GM18873 (cell line): ENCODE results near the gene TGM2.

ENCODE experiments used
- ATAC-seq: cut with Tn5 transposase; IDR thresholded peaks from one replicate; pipeline ENCODE4 v1.9.1; 2021; ENCODE audit warnings: mild to moderate bottlenecking, moderate library complexity, moderate number of reproducible peaks; ENCODE audit not compliant: unreplicated experiment, low FRiP score

TGM2 gene

DNA sequence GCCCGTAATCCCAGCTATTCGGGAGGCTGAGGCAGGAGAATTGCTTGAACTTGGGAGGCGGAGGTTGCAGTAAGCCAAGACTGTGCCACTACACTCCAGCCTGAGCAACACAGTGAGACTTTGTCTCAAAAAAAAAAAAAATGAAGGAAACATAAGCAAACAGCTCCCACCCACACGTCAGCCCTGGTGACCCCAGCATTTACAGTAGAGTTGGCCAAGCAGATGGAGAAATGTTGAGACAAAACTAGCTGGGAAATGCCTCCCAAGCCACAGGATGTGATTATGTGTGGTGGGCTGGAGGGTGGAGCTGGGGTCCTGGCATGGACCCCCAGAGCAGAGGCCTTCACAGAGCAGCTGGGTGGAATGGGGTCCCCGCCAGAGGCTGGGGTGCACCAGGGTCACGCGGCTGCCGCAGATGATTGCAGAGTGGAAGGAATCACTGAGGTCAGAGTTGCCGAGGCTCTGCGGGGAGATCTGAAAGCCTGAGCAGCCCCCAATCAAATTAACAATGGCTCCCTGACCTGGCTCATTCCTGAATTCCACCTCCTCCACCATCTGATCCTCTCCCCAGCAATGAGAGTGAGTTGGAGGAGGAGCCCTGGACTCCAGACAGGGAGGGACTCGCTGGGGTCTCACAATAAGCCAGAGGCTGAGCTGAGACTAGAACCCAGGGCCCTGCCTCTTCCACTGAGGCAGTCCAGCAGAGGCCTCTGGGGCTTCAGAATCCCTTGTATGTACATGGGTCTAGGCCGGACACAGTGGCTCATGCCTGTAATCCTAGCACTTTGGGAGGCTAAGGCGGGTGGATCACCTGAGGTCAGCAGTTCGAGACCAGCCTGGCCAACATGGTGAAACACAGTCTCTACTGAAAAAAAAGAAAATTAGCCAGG, 34.7 kb upstream of the TGM2 start:
- no peak for ATAC-seq

GRCh38 chr20:38198238-38198861, 33.3 kb upstream of the TGM2 start:
- ATAC-seq, result no peak

GRCh38 chr20:38197619-38198018, 32.5 kb upstream of the TGM2 start:
- ATAC-seq, result no peak

GRCh38 chr20:38197217-38197616, 32.1 kb upstream of the TGM2 start:
- no peak for ATAC-seq

DNA sequence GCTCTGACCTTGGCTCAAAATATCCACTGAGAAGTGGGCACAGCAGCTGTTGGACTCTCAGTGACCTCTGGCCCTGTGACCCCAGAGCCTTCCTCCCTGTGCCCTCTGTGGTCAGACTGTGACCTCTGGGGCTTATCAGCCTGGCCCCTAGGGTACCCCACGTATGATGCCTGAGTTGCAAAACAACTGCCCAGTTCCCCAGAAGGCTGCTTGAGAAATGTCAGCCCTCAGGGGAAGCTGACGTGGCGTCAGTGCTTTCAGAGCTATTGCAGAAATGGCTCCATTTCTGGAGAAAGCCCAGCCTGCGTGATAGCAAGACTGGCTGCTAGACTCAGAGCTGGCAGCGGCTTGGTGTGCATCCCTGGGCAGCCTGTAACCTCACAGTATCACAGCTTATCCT, 31.5 kb upstream of the TGM2 start:
- no peak for ATAC-seq

- ATAC-seq, result no peak
Observed at GRCh38 chr20:38196076-38196475, 31.0 kb upstream of the TGM2 start.

DNA sequence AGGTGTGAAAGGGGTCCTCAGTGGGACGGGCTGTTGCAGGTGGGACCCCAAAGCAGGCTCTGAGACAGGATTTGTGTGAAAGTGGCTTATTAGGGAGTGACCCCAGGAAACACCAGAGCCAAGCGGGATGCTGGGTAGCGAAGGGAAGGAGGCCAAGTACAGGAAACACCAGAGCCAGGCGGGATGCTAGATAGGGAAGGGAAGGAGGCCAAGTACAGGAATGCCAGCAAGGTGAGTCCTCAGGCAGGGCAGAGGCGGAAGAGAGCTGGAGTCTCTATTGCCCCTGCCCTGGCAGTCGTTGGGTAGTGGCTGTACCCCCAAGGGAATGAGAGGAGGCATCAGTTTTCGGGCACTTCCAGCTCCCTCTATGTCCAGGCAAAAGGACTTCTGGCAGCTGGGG, 30.5 kb upstream of the TGM2 start:
- ATAC-seq, result no peak

GRCh38 chr20:38194971-38195504, 30.0 kb upstream of the TGM2 start:
- no peak for ATAC-seq

DNA sequence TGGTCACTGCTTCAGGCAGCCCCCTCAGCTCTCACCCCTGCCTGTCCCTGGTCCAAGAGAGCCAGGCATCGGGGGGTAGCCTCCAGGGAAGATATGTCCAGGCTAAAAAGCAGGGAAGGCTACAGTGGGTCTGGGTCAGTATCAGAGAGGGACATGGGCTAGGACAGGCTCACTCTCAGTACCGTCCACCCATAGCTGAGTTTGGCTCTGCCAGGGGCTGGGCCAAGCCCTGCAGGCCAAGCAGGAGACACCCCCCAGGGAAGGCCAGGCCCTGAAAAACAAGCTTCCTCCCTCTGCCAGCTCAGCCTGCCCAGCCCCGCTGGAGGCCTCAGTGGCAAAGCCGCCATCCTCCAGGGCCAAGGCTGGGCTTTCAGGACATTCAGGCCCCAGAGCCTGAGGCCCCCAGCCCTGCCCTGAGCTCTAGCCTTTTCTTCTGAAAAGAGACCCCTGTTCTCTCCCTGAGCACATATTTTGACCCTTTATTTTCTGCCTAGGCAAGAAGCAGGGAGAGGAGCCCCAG, 28.6 kb upstream of the TGM2 start:
- ATAC-seq, result no peak

GRCh38 chr20:38192323-38192885, 27.3 kb upstream of the TGM2 start:
- no peak for ATAC-seq

- no peak for ATAC-seq
Observed at GRCh38 chr20:38191654-38192053, 26.6 kb upstream of the TGM2 start.

DNA sequence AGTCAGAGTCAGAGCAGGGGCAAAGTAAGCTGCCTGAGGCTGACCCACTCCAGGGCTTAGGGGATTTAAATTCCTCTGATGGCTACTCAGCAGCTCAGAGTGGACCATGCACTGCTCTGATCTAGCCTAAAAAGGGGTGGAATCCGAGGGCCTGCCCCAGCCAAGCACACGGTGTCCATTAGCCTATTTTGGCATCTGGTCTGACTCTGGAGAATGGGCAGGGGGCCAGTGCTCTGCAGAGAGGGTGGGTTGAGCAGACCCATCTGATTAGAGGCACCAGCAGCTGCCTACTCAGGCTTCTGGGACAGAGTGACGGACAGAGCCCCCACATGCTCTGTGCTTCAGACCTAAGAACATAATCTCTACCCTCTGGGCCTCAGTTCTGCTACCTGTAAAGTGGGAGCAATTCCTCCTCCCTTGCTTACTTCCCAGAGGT, 25.9 kb upstream of the TGM2 start:
- no peak for ATAC-seq

DNA sequence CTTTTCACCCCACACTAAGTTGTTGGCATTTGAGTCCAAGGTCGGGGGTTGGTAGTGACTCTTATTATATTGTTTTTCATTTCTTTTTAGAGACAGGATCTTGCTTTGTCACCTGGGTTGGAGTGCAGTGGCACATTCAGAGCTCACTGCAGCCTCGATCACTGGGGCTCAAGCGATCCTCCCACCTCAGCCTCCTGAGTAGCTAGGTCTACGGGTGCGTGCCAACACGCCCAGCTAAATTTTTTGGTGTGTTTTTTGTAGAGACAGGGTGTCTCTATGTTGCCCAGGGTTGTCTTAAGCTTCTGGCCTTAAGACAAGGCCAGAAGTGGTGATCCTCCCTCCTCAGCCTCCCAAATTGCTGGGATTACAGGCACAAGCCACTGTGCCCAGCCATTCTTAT, 25.1 kb upstream of the TGM2 start:
- ATAC-seq, result no peak

DNA sequence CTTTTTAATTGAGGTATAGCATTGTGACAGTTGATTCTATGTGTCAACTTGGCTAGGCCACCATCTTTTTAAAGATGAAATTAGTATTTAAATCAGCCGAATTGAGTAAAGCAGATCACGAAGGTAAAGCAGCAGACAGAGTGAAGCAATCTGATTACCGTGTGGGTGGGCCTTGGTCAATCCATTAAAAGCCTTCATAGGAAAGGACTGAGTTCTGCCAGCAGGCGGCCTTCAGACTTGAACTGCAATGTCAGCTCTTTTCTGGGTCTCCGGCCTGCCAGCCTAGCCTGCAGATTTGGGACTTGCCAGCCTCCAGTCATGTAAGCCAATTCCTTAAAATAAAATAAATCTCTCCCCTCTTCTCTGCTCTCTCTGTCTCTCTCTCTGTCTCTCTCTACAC, 22.4 kb upstream of the TGM2 start:
- ATAC-seq, result no peak

GRCh38 chr20:38186788-38187221, 21.7 kb upstream of the TGM2 start:
- no peak for ATAC-seq

- ATAC-seq, result no peak
Observed at GRCh38 chr20:38184101-38184500, 19.0 kb upstream of the TGM2 start.

- ATAC-seq, result no peak
Observed at GRCh38 chr20:38181971-38182370, 16.9 kb upstream of the TGM2 start.

- no peak for ATAC-seq
Observed at GRCh38 chr20:38181207-38181801, 16.2 kb upstream of the TGM2 start.

DNA sequence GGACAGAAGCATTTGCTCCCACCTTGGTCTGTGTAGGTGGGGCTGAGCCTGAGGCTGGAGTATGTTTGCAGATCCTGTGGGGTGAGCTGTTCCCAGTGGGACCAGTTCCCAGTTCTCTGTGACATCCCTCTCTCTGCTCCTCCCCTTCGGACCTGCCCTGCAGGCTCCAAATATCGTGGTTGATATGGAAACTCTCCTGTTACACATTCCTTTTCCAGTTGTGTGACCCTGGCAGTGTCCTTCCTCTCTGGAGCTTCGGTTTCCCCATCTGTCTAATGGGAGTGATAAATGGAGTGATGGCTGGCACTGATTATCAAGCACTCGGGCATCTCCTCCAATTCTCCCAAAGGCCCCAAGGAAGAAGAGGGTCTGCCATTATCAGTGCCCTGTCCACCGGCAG, 15.7 kb upstream of the TGM2 start:
- no peak for ATAC-seq

- ATAC-seq, result no peak
Observed at GRCh38 chr20:38179846-38180245, 14.8 kb upstream of the TGM2 start.

DNA sequence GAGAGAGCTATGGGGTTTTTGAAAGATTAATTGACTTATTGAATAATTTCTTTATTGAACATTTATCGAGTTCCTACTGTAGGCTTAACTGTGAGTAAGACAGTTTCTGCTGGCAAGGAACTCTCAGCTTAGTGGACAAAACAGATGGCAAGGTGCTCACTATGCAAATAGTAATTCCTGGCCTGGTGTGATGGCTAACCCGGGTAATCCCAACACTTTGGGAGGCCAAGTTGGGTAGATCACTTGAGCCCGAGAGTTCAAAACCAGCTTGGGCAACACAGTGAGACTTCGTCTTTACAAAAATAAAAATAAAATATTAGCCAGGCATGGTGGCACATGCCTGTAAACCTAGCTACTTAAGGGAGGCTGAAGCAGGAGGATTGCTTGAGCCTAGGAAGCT, 13.5 kb upstream of the TGM2 start:
- ATAC-seq, result no peak
